Posterior cingulate gyrus (tissue), 11 donors: Measurements from ENCODE around the gene TRABD2A.
"Not testable (repeated sequence)": the region's sequence is repeated elsewhere in the genome, so short reads cannot be mapped to it uniquely, and the experiment has no call there.

ENCODE experiments used
- DNase-seq, 10 donors: peaks; one replicate each; pipeline versions ENCODE4 v3.0.0 to v3.0.0-alpha.2; 2020 to 2021; ENCODE audit warnings: mixed read lengths in 3 of 10
- intact Hi-C: fragments of 100-400 bp; cut with DNase I; formaldehyde crosslinking; loops from one replicate; pipeline ENCODE4 v1.15.1; 2023

The TRABD2A gene

GRCh38 chr2:84882414-84882738, 1.5 kb upstream of the TRABD2A start:
- intact Hi-C loops = loop anchor here (5.0 kb wide), 2 partner anchors 45 to 385 kb away; no protein-coding TSS in a partner anchor

GRCh38 chr2:84881581-84882413, 913 bp upstream of the TRABD2A start:
- DNase-seq = peak; percentile 52 to 95 (median 77)
- intact Hi-C loops = loop anchor here (5.0 kb wide), 2 partner anchors 46 to 384 kb away; no protein-coding TSS in a partner anchor

More at GRCh38 chr2:84882414-84882738, 1.5 kb upstream of the TRABD2A start:
- DNase-seq = no peak

- DNase-seq = no peak
- intact Hi-C loops = loop anchor here (5.0 kb wide), 2 partner anchors 47 to 383 kb away; no protein-coding TSS in a partner anchor
Observed at GRCh38 chr2:84880395-84880644, 564 bp downstream of the TRABD2A start.

- intact Hi-C loops = loop anchor here (5.0 kb wide), 2 partner anchors 48 to 382 kb away; no protein-coding TSS in a partner anchor
- peak in 2 of 10 donors; percentile 40 to 64 for DNase-seq
Observed at GRCh38 chr2:84879584-84880394, 1.1 kb downstream of the TRABD2A start.

GRCh38 chr2:84878896-84879583, 1.8 kb downstream of the TRABD2A start:
- intact Hi-C loops = no loop called here
- DNase-seq = no peak

- intact Hi-C loops = no loop called here
Observed at GRCh38 chr2:84878459-84878858, 2.4 kb downstream of the TRABD2A start.

GRCh38 chr2:84876369-84876768, 4.5 kb downstream of the TRABD2A start:
- intact Hi-C loops = no loop called here
- DNase-seq = no peak

More at GRCh38 chr2:84878459-84878858, 2.4 kb downstream of the TRABD2A start:
- no peak for DNase-seq

GRCh38 chr2:84875619-84876018, 5.3 kb downstream of the TRABD2A start:
- DNase-seq, intact Hi-C loops: not testable (repeated sequence)

- intact Hi-C loops = no loop called here
Observed at GRCh38 chr2:84875213-84875560, 5.7 kb downstream of the TRABD2A start.

GRCh38 chr2:84874381-84875212, 6.3 kb downstream of the TRABD2A start:
- intact Hi-C loops = no loop called here
- DNase-seq = no peak

More at GRCh38 chr2:84875213-84875560, 5.7 kb downstream of the TRABD2A start:
- DNase-seq = no peak

GRCh38 chr2:84873350-84873749, 7.5 kb downstream of the TRABD2A start:
- intact Hi-C loops = no loop called here
- no peak for DNase-seq

GRCh38 chr2:84872691-84873090, 8.2 kb downstream of the TRABD2A start:
- DNase-seq, intact Hi-C loops: not testable (repeated sequence)

GRCh38 chr2:84870306-84870705, 10.6 kb downstream of the TRABD2A start:
- intact Hi-C loops = no loop called here
- DNase-seq = no peak

GRCh38 chr2:84868327-84868726, 12.6 kb downstream of the TRABD2A start:
- intact Hi-C loops, DNase-seq: not testable (repeated sequence)

- intact Hi-C loops = no loop called here
- no peak for DNase-seq
Observed at GRCh38 chr2:84866122-84866521, 14.8 kb downstream of the TRABD2A start.

- intact Hi-C loops = no loop called here
- no peak for DNase-seq
Observed at GRCh38 chr2:84865181-84865783, 15.6 kb downstream of the TRABD2A start.

- DNase-seq = no peak
Observed at GRCh38 chr2:84862006-84862405, 18.9 kb downstream of the TRABD2A start.

GRCh38 chr2:84861539-84861938, 19.3 kb downstream of the TRABD2A start:
- intact Hi-C loops = no loop called here
- DNase-seq = no peak

More at GRCh38 chr2:84862006-84862405, 18.9 kb downstream of the TRABD2A start:
- intact Hi-C loops = no loop called here

- DNase-seq = no peak
- intact Hi-C loops = no loop called here
Observed at GRCh38 chr2:84858937-84859336, 21.9 kb downstream of the TRABD2A start.

GRCh38 chr2:84858123-84858522, 22.8 kb downstream of the TRABD2A start:
- intact Hi-C loops = no loop called here
- no peak for DNase-seq
